ENCODE results near the gene FLT3.

The FLT3 gene

GRCh38 chr13:27970382-27971235 is 129.8 kb downstream of the FLT3 start:
- no peak overlapping the region for H3K4me3 ChIP-seq (ENCODE audit: control insufficient read depth, low read depth, low read length)
- TF ChIP-seq, protein P1, sequence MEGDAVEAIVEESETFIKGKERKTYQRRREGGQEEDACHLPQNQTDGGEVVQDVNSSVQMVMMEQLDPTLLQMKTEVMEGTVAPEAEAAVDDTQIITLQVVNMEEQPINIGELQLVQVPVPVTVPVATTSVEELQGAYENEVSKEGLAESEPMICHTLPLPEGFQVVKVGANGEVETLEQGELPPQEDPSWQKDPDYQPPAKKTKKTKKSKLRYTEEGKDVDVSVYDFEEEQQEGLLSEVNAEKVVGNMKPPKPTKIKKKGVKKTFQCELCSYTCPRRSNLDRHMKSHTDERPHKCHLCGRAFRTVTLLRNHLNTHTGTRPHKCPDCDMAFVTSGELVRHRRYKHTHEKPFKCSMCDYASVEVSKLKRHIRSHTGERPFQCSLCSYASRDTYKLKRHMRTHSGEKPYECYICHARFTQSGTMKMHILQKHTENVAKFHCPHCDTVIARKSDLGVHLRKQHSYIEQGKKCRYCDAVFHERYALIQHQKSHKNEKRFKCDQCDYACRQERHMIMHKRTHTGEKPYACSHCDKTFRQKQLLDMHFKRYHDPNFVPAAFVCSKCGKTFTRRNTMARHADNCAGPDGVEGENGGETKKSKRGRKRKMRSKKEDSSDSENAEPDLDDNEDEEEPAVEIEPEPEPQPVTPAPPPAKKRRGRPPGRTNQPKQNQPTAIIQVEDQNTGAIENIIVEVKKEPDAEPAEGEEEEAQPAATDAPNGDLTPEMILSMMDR (conservative IDR thresholded peaks at IDR 0.05; ENCODE audit: control insufficient read depth, insufficient read depth, low read depth, low read length) = no peak
- DNase-seq (ENCODE audit: low read depth) = no peak

- TF ChIP-seq, protein P1 (conservative IDR thresholded peaks at IDR 0.05; ENCODE audit: control insufficient read depth, insufficient read depth, low read depth, low read length) = no peak
- no peak for DNase-seq (ENCODE audit: low read depth)
- no peak overlapping the region for H3K4me3 ChIP-seq (ENCODE audit: control insufficient read depth, low read depth, low read length)
Measured at GRCh38 chr13:27969866-27970229, 130.5 kb downstream of the FLT3 start.

GRCh38 chr13:27969082-27969865 is 131.1 kb downstream of the FLT3 start, which contains the start of gene CDX2:
Gene CDX2, minus strand, starts transcription at chr13:27969315. Its CDS starts 309 bp downstream, at chr13:27969006.
- no peak for DNase-seq (ENCODE audit: low read depth)
- TF ChIP-seq, protein P1 (conservative IDR thresholded peaks at IDR 0.05; ENCODE audit: control insufficient read depth, insufficient read depth, low read depth, low read length) = no peak
- H3K4me3 ChIP-seq (ENCODE audit: control insufficient read depth, low read depth, low read length) = no peak within 1 kb of the TSS

GRCh38 chr13:27968316-27969081 is 131.9 kb downstream of the FLT3 start:
- no peak for DNase-seq (ENCODE audit: low read depth)
- TF ChIP-seq, protein P1 (conservative IDR thresholded peaks at IDR 0.05; ENCODE audit: control insufficient read depth, insufficient read depth, low read depth, low read length) = no peak

DNA sequence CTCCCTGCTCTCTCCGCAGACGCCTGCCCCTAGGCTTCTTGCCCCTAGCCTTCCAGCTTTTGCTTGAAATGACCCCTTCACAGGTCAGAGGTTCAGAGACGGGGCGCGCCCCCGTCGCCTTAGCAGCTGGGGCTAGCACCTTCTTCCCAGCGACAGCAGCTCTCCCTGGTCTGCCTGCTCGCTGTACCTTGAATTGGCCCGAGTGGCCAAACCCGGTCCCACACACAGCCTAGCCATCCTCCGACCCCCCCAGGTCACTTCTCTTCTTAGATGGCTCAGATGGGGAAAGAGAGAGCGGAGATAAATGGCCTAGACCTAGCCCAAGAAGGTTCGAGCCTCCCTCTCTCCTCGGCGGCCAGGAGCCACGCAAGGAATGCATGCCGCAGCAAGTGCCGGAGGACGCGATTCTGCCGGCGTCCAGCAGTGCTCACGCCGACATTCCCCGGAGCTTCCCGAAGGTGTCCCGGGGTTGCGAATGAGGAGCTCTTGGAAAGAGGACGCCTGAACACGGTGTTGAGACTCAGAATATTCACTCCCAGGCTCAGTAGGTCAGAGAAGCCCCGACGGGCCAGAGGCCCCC is 132.6 kb downstream of the FLT3 start:
- no peak overlapping the region for H3K4me3 ChIP-seq (ENCODE audit: control insufficient read depth, low read depth, low read length)
- no peak for DNase-seq (ENCODE audit: low read depth)
- TF ChIP-seq, protein P1 (conservative IDR thresholded peaks at IDR 0.05; ENCODE audit: control insufficient read depth, insufficient read depth, low read depth, low read length) = no peak

More at GRCh38 chr13:27968316-27969081, 131.9 kb downstream of the FLT3 start:
- no peak overlapping the region for H3K4me3 ChIP-seq (ENCODE audit: control insufficient read depth, low read depth, low read length)

GRCh38 chr13:27967203-27967735 is 133.1 kb downstream of the FLT3 start:
- no peak overlapping the region for H3K4me3 ChIP-seq (ENCODE audit: control insufficient read depth, low read depth, low read length)
- no peak for DNase-seq (ENCODE audit: low read depth)
- TF ChIP-seq, protein P1 (conservative IDR thresholded peaks at IDR 0.05; ENCODE audit: control insufficient read depth, insufficient read depth, low read depth, low read length) = no peak
